HG03060 (cell line): ENCODE data around the gene SLC25A26.
A peak's percentile ranks its signal among the peaks of the same experiment; 100 is the strongest.

Source experiments
- ATAC-seq: cut with Tn5 transposase; IDR thresholded peaks from one replicate; pipeline ENCODE4 v1.9.1; 2021; ENCODE audit warnings: low read depth, moderate number of reproducible peaks; ENCODE audit not compliant: unreplicated experiment

SLC25A26 gene, protein sequence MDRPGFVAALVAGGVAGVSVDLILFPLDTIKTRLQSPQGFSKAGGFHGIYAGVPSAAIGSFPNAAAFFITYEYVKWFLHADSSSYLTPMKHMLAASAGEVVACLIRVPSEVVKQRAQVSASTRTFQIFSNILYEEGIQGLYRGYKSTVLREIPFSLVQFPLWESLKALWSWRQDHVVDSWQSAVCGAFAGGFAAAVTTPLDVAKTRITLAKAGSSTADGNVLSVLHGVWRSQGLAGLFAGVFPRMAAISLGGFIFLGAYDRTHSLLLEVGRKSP

DNA sequence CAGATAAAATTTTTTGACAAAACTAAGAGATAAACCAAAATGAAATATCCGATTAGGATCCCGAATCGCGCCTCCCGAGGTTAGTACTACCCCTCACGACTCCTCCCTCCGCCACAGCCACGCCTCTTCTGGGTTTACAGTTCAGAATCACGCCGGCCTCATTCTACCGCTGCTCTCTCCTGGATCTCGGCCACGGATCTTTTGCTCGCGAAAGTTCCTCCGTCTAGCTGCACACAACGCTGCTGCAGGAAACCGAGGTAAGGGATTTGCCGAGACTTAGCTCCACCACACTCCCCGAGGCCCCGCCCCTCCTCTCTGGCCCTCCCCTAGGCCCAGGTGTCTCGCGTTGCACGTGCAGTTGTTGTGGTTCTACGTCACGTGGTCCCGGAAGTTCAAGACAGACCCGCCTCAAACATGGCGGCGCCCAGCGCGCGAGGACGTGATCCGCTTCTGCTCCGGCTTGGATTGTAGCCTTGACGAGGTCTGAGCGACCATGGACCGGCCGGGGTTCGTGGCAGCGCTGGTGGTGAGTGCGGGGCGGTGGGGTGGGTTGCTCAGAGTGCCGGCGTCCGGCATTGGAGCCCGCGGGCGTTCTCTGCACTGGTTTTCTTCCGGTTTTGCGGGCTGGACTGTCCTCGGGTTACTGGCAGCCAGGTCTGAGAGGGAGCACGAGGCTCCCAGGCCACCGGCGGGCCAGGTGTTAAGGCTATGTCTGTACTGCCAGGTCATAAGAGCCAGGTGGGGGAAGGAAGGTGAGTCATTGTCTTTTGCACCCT, at the start of gene SLC25A26:
Gene SLC25A26 (plus strand): TSS at position 400 of the 776 bp plus-strand sequence. CDS start 94 bp downstream, at position 494.
- ATAC-seq, result peak; percentile 98

DNA sequence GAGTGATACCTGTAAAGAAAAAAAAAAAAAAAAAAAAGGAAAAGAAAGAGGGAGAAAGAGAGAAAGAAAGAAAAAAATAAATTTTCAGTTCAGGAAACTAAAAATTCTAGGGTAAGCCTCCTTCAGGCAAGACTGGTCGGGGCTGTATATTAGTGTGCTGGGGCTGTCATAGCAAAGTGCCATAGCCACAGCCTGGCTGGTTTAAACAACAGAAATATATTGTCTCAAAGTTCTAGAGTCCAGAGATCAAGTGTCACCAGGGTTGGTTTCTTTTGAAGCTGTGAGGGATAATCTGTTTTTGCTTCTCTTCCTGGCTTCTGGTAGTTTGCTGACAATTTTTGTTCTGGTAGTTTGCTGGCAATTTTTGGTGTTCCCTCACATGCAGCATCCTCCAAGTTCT, 48.4 kb upstream of the SLC25A26 start:
- no peak for ATAC-seq

DNA sequence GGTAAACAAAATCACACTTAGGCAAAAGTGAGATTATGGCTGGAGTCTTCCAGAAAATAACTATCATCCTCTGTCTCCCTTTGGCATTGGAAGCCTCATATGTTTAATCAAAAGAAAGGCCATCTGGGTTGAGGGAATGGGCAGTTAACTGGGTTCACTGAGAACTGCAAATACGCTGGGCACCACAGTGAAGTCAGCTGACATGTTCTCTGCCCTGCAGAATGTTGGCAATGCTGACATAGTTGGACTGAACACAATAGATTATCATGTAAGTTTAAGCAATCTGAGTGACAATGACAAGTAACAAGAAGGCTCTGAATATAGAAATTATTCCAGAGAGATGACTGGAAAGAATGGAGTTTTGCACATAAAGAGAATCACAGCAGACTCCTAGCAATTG, 43.8 kb upstream of the SLC25A26 start:
- ATAC-seq, result no peak

DNA sequence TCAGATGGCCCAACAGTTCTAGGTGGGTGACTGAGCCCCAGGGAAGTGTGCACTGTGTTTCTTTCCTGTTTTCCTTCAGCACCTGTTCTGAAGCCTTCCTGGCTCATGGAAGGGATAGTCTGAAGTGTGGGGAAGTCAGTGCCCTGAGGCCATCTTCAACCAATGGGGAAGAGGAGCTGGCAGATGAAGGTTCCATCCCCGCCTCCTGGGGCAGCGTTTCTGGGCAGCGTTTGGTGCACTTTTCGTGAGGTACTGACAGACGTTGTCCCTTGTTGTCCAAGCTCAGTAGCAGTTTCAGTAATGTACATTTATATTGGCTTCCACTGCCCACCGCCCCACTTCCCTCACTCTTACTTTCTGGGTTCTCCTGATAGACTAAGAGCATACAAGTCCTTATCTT, 42.6 kb upstream of the SLC25A26 start:
- no peak for ATAC-seq

DNA sequence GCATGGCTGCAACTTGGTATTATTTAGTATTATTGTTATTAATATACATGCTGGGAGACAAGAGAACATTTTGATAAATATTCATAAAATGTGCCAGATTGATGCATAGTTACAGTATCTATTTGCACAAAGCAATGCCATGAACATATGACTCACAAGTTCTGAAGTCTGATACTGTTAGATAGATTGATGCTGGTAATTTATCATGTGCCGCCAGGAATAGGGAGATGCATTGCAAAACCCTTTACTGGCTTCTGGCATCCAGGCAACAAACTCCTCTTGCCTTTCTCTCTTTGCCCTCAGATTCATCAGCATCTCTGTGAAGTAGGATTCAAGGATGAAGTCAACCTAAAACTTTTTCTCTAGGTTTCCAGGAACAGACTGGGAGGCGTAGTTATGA, 41.0 kb upstream of the SLC25A26 start:
- ATAC-seq, result no peak

DNA sequence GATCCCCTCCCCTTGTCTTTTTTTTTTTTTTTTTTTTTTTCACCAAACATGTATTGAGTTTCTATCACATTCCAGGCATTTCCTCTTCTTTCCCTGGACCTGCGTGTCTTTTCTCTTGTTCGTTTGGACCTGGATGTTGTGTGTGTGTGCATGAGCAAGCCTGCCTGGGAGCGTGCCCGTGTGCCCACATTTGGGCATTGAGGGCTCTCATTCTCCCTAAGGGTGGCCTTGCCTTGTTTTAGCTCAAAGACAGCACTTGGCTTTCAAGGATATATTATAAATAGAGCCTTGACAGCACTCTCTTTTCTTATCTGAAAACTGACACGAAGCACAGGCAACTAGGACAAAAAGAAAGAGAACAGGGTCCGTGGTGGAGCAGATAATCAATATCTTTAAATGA, 39.0 kb upstream of the SLC25A26 start:
- ATAC-seq, result no peak

DNA sequence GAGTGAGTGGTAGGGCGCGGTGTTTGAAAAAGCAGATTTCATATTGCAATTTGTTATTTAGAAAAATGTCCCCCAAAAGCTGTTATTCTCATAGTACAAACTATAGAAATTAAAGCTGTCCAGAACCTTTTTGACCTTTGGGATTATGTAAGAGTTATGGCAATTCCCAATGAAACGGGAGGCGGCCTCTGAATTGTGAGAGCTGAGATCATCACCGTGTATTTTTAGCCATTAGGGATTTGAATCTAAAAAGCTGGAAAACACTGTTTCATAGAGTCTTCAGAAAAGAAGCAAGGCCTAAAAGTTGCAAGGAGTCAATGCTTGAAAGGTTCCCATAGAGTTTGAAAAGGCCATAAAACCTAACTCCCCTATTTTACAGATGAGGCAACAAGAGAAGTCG, 38.6 kb upstream of the SLC25A26 start:
- no peak for ATAC-seq

DNA sequence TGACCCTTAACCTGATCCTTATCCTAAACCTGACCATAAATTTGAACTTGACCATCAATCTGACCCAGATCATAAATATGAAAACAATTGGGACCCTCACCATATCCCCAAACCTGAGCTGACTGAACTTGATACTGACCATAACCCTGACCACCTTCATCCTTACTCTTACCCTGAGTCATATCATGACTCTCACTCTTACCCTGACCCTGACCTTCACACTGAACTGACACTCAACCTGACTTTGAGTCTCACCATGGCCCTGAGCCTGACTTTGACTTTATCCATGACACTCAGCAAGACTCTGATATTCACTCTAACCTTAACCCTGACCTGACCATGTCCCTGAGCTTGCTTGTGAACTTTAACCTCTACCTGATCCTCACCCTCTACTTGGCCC, 34.3 kb upstream of the SLC25A26 start:
- ATAC-seq, result no peak

DNA sequence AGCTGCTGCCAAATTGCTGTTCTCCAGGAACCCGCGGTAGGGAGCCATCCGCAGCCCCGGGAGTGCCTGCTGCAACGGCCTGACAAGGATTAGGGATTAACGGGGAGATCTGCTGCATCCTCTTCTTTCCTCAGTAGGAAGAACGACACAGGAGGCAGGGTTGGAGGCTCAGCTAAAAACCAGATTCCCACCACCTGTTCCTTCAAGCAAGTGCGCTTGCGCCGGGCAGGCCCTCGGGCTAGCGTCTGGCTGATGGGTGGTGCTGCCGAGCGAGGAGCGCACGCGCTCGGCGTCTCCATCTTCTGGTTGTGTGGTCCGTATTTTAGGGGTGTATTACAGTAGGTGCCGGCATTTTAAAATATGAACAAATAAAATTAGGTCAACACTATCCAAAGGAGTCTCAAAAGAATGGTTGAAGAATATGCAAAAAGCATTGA, 25.4 kb upstream of the SLC25A26 start:
- no peak for ATAC-seq

DNA sequence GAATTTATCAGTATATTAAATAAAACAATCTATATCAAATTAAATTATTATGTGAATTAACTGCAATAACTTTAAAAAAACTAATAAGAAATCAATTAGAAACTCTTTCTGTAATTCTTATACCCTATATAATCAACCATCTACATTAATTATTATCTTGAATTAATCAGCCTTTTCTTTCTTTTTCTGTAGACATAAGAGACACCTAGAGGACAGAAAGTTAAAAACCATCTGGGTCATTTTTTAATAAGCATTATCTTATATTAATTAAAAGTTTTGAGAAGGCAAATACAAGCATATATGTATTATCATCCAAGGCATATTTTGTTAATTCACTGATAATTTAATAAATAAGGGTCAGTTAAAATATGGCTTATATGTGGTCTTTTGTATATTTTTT, 24.2 kb upstream of the SLC25A26 start:
- ATAC-seq, result no peak

DNA sequence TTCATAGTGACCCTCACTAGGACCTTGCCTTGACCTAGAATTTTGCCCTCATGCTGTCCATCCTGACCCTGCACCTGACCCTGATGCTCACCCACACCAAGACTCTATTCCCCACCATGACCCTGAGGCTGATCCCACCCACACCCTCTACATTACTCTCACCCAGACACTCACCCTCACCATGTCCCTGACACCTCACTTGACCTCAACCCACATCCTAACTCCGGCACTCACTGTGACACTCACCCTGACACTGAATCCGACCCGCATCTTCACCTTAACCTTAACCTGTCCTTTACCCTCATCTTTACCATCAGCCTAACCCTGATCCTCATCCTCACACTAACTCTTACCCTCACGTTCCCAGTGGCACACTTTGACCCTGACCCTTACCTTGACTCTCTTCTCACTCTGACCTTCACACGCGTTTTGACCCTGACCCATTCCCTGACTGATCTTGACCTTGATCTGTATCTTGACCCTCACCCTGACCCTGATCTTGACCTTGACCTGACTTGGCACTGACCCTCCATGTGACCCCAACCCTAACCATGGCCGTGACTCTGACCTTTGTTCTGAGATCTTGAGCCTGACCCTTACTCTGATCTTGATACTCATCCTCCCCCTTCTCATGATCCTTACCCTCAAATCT, 22.2 kb upstream of the SLC25A26 start:
- ATAC-seq, result no peak

DNA sequence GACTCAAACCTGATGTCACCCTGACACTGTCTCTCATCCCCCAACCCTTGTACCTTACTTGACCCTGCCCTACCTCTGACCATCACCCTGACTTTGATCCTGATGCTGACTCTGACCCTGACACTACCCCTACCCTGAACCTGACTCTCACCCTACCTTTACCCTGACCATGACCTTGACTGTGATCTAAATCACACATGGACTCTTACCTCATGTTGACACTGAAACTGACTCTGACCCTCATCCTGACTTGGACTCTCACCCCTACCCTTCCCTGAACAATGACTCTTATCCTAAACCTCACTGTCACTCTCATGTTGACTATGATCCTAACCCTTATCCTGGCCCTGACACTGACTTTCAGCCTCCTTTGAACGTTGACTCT, 21.7 kb upstream of the SLC25A26 start:
- ATAC-seq, result no peak

DNA sequence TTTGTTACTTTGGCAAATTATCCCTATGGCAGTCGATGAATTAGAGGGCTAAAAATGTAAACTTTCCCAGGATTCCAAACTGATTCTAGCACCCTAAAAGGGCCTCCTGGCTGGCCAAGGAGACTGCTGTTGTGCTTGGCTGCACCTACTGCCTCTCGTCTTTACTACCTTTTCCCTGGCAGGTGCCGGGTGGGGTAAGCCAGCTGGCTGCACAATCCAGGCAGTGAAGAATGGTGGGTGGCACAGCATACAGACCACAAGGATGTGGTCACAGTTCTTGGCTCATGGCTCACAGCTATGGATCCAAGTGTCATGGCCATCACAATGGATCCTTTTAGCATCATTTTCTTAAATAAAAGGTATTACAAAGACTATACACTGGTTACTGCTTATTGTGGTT, 20.7 kb upstream of the SLC25A26 start:
- ATAC-seq, result no peak

DNA sequence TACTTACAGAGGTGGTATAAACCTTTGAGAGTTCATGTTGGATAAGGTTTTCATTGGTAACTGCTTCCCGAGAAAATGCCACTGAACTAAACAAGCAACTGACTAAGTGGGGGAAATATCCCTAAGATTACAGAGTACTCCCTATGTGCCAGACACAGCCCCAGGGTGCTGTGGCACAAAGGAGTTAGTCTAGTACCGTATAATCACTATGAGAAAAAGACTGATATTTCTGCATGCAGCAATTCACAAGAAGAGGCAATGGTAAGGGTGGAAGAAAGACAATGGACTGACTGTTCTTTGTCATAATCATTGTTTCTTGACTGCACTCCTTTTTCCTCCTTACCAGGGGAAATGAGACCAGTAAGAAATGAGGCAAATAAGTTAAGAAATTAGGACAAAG, 20.0 kb upstream of the SLC25A26 start:
- ATAC-seq, result no peak

DNA sequence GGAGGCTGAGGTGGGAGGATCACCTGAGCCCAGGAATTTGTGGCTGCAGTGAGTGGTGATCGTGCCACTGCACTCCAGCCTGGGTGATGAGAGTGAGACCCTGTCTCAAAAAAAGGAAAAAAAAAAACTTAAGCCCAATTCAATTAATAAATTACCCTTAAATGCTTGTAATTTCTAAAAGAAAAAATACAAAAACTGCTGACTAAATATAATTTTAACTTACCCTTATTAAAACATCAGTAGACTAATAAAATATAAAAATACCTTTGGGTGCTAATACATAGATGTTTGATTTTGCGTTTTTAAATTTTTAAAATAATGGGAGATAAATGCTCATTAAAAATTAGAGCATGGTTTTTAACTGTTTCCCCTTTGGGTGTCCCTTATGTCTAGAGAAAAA, 17.5 kb upstream of the SLC25A26 start:
- no peak for ATAC-seq

DNA sequence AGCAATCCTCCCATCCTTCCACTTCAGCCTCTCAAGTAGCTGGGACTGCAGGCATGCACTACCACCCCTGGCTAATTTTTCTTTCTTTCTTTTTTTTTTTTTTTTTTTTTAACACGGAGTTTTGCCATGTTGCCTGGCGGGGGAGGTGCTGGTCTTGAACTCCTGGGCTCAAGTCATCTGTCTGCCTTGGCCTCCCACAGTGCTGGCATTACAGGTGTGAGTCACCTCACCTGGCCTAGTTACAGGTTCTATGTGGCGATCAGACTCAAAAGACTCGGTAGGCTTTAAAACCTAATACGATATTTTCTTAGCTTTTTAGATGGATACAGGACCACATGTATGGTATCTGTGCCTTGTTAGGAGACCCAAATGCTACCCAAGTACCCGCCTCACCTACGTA, 14.0 kb upstream of the SLC25A26 start:
- ATAC-seq, result no peak

DNA sequence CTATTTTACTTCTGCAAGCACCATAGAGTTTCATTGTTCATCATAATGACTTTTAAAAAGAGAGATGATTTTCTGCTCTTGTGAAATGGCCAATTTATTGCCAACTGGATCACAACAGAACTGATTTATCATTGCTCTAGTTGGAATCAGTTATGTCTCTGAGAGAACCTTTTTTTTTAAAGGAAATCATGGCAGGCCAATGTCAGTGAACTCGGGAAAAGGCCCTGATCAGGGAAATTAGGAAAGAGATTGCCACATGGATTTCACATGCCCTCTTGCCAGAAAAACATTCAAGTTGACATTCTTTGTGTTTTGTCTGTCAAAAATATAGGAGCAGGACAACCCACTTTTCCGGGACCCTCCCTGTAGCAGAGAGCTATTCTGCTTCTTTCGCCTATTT, 12.6 kb upstream of the SLC25A26 start:
- ATAC-seq, result no peak

DNA sequence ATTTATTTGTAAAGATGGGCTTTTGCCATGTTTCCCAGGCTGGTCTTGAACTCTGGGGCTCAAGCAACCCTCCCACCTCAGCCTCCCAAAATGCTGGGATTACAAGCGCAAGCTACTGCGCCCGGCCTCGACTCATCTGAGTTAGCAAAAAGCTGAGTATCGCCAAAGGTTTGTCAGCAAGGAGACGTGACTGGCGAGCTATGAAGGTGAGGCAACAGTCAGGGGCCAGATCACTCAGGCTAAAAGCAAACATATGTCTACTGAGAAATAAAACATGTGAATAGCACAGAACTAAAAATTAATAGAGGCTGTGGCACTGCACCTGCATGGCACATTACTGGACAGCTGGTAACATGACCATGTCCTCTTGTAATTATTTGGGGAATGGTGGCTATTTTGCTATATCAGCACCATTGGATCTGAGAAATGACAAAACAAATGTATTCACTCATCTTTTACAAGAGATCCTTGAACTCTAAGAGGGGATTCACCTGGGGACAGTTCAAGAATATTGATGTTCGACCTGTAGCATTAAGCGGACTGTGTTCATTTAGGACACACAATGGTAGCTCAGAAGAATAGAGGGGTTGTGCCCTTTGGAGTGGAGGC, 10.0 kb upstream of the SLC25A26 start:
- no peak for ATAC-seq

DNA sequence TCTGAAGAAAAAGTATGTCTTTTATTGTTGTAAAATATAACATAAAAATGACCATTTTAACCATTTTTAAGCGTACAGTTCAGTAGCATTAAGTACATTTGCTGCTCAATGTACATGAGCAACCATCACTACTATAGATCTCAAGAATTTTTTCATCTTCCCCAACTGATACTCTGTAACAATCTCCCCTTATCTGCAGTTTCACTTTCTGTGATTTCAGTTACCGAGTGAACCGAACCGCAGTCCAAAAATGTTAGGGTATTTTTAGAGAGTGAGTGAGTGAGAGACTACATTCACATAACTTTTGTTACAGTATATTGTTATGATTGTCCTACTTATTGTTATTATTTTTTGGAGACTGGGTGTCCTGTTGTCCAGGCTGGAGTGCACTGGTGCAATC, 9.0 kb upstream of the SLC25A26 start:
- ATAC-seq, result no peak

DNA sequence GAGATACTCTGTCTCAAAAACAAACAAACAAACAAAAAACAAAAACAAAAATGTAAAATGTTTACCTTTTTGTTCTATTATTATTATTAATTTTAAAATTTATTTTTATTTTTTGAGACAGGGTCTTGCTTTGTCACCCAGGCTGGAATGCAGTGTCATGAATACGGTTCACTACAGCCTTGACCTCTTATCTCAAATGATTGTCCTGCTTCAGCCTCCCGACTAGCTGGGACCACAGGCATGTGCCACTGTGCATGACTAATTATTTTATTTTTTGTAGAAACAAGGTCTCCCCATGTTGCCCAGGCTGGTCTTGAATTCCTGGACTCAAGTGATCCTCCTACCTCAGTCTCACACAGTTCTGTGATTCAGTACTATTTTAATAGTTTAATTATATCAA, 5.7 kb upstream of the SLC25A26 start:
- no peak for ATAC-seq

DNA sequence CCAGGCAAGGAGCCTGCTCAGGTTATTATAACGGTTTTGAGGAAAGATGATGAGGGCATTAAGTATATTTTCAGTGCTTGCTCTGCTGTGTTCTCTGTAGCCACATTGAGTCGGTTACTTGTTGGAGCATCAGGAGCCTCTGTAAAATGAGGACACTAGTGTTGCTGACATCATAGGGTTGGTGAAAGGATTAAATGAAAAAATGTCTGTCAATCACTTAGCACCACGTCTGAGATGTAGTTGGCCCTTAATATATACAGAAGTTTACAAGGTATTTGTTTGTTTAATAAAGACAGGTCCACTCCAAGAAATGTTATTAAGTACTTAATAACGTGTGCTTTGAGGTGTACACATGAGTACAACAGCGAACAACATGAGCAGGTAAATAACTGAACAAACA, 735 bp upstream of the SLC25A26 start:
- ATAC-seq, result no peak
